Hematopoietic multipotent progenitor cell (in vitro differentiated cells): ENCODE measurements around the gene LRRC3. TPM values are rescaled to one million over a fixed set of nuclear protein-coding genes. Genes with fewer than 3 reads are reported as not detected.
"Not testable (repeated sequence)": the region's sequence is repeated elsewhere in the genome, so short reads cannot be mapped to it uniquely, and the experiment has no call there.

Experiments
- DNase-seq, 3 donors: peaks; one replicate each; pipeline ENCODE4 v3.0.0-alpha.2; 2011 to 2015; ENCODE audit warnings: low read depth in 2 of 3, low spot score in 2 of 3
- total RNA-seq: library from RNA; depleted of rRNA; stranded (reverse); fragments of >200 nt; gene quantifications from one replicate; pipeline ENCODE4 v1.2.3, GENCODE V29; 2012

Gene LRRC3
- total RNA-seq, 1 donor, result 1.1 TPM

DNA sequence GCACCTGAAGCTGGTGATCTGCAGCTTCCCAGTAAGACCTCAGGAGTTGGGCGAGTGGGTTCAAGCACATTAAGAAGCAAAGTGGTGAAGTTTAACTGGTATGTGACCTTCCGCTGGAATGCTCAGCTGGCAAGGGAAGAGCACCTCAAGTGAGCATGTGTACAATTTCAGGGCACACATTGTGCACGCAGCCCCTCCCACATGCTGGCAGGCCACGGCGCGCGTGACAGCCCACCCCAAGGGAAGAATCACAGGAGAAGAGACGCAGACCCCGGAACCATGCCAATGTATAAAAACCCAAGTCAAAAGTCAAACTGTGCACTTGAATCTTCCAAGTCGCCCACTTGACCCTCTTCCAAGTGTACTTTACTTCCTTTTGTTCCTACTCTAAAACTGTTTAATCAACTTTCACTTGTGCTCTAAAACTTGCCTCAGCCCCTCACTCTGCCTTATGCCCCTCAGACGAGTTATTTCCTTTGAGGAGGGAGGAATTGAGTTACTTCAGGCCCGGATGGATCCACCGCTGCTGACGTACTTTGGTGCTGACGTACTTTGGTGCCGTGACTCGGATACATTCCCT is 20.0 kb downstream of the LRRC3 start:
- DNase-seq, result no peak

DNA sequence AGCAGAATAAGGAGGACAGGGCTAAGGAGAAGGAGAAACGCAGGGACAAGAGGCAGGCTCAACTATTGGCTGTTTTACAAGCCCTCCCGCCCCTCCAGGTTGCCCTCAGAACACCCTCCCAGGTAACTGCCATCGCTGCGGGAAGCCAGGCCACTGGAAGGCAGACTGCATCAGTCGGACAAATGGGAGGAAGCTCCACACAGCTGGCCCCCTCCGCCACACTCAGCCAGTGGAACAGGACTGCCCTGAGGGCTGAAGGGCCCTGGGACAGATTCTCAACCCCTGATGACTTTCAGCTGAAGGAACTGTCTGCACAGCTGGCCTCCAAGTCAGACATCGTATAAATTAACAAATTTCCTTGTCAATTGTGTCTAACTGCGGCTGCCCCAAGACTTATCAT is 21.8 kb downstream of the LRRC3 start:
- no peak for DNase-seq

DNA sequence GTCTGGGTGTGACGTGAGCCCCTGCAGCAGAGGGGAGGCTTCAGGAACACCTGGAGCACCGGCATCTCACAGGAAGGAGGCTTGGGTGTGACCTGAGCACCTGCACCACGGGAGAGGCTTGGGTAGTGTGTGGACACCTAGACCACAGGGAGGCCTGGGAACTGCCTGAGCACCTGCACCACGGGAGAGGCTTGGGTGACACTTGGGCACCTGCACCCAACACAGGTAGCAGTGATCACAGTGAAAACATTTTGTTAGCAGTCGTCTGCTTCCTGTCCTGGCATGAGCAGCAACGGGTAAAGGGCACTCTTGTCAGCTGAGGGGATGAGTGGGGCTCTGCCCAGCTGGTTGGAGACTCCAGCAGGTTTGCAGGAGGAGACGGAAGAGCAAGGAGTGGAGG is 22.4 kb downstream of the LRRC3 start:
- no peak for DNase-seq

DNA sequence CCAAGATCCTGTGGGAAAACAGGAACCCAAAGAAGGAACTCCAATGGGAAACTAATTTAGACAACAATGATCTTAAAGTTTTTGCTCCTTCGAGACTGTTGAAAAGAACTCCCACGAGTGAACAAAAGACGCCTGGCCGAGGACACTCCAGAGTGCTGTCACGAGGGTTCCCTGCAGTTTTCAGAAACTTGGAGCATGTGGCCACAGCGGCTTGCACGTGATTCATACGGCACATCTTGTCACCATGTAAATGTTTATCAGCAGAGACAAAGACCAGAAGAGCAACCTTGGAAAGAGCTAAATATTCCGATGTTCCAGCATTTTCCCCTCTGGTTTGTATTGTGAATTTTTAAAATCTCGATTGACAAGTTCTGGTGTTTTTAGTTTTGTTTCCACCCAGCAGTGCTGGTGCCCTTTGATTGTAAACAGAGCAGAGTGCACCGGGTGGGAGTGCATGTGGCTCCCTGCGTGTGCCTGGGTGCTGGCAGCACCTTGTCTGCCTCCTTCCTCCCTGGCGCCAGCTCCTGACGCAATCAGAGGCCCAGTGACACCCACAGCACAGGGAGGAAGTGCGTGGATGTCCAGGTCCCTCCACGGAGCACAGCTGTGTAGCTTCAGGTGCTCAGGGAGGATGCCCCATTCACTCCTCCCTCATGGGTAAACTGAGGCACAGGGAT is 23.0 kb downstream of the LRRC3 start:
- DNase-seq, result no peak

DNA sequence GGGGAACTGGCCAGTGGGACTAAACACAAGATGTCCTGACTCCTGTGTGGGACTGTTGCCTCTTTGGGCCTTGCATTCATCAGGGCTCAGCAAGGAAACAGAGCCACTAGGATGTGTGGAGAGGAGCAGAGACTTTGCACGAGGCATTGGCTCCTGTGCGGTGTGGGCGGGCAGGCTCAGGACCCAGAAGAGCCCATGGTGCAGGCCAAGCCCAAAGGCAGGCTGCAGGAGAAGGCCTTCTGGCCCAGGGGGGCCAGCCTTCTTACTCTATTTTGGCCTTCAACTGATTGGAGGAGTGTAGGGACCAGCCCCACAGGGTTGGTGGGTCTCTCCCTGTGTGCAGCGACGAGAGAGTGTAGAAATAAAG is 23.5 kb downstream of the LRRC3 start:
- no peak for DNase-seq

DNA sequence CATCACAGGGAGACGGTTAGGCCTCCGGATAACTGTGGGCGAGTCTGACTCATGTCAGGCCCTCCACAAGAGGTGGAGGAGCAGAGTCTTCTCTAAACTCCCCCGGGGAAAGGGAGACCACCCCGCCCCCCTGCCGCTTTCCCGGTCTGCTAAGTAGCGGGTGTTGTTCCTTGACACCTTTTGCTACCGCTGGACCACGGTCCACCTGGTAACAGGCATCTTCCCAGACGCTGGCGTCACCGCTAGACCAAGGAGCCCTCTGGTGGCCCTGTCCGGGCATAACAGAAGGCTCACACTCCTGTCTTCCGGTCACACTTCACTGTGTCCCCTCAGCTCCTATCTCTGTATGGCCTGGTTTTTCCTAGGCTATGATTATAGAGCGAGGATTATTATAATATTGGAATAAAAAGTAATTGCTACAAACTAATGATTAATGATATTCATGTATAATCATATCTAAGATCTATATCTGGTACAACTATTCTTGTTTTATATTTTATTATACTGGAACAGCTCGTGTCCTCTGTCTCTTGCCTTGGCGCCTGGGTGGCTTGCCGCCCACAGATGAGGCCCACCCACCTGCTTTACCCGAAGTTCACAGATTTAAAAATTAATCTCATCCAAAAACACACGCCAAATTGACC is 24.4 kb downstream of the LRRC3 start:
- not testable (repeated sequence) for DNase-seq

DNA sequence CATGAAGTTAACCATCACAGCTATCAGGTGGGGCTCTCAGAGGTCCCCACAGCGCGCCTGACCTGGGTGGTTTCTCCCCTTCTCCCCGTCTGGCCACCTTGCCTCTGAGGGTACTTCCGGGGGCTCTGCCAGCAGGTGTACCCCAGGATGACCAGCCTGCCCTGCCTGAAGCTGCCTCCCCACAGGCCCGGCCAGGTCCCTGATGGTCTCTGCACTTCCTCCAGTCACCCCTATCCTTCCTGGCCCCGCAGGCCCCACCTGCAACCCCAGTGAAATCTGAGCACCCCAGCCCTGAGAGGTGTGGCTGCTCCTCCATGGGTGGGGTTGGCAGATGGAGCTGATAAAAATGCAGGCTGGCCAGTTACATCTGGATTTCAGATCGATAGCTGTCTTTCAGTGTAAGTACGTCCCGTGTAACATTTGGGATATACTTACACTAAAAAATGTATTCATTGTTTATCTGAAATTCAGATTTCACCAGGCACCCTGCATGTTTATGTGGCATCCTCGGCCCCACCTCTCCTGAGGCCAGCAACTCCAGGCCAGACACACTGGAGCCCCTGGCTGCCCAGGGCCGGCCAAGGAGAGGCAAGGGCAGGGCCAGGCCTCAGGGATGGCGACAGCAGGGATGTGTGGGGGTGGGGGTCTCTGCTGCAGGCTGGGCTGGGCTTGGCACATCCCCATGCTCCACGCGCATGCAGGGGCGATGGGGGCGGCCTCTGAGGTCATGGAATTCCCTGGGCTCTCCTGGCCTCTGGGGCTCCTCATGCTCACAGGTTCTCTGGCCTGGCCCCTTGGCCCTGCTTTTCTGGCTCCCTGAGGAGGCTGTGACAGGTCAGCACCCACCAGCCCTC is 25.1 kb downstream of the LRRC3 start:
- DNase-seq, result no peak

DNA sequence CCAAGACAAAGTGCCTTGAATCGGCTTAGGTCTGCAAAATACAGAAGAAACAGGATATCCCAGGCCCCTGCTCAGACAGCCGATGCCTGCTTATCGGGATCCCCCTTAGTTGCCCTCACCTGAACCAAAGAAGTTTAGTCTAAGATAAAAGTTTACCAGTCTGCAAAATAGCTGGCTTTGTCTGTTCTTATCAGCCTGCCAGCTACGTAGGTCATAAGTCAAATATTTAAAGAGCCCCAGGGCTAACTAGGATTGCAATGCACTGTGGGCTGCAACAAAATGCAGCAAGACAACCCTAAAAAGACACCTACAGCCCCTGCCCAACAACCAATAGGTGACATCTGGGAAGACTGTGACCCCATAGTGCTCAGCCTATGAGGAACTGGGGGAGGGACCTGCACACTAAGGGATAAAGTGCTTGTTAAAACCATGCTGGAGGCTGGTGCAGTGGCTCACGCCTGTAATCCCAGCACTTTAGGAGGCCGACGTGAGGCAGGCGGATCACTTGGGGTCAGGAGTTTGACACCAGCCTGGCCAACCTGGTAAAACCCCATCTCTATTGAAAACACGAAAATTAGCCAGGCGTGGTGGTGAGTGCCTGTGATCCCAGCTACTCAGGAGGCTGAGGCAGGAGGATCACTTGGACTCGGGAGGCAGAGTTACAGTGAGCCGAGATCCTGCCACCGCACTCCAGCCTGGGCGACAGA is 27.4 kb downstream of the LRRC3 start:
- no peak for DNase-seq

DNA sequence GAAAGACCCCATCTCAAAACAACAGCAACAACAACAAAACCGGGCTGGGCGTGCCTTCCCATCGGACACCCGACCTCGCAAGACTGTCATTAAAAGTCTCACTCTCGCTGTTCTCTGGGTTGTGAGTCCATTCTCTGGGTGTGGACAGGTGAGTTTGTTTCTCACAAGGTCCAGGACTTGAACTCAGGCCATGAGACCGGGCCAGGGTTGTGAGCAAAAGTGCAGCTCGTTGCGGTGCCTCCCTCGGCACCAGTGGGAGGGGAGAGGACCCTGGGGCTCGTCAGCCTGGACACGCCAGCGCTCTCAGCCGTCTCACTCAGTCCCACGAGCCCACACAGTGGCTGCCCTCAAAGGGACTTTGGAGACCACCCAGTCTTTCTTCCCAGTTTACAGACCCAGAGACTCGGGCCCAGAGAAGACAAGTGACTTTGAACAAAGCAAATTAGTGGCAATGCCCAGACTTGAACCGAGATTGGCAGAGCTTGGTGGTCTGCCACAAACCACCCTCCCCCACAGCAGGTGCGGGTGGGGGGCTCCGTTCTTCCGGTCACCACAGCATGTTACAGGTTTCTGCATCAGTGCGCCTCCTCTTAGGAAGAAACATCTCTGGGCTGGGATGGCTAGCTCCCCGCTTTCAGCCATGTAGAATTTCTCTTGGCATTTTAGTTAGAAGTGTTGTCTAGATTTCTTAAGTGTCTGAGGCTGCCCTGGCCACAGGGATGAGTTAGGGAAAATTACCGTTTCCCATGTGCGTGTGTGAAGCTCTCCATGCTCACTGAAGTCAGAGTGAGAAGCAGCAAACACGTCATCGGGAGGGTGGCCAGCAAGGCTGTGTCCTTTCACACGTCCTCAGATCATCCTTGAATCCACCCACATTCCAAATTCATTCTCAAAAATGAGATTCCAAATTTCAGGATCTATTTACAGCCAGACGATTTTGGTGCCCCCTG is 28.3 kb downstream of the LRRC3 start:
- DNase-seq, result no peak

DNA sequence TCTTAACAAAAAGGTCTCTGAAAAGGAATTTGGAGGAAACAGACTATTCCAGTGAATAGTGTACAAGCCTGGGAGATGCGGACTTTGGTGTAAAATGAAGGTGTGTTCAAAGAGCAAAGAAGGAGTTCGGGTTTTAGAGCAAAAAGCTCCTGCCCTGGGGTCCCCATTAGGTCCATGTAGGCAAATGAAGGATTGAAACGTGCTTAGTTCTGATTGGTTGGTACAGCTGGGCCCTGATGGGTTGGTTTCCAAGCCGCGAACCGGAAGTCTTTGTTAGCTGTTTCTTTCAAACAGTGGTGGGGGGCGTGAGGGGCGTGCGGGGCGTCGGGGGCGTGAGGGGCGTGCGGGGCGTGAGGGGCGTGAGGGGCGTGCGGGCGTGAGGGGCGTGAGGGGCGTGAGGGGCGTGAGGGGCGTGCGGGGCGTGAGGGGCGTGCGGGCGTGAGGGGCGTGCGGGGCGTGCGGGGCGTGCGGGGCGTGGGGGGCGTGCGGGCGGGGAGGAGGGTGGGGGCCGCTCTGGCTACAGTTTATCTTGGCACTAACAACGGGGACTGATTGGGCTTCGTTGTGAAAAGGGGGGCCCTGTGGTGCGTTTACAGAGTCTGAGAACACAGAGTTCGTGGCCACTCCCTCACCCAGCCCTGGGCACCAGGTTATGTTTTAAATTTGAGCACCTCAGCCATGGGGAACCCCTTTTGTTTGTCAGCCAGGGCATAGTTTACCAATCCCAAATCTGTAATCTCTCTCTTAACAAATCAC is 29.4 kb downstream of the LRRC3 start:
- no peak for DNase-seq

DNA sequence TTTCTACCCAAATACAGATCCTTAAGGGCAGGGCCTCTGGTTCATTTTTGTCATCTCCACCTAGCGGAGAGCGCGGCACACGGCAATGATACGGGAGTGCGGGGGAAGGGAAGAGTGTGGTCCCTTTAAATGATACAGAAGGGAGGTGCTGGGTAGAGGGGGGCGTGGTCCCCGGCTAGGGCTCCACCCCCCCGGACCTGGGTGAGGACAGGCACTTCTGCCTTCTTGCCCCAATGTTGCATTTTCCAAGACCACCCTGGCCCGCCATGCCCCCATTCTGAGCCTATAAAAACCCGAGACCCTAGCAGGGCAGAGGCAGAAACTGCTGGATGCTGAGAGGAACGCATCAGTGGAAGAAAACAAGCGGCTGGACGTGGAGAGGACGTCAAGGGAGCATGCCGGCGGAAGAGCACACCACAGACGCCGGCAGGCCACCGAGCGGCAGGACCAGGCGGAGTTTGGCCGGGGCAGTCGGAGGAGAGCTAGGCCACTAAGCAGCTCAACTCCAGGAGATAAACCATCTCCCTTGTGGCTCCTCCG is 30.0 kb downstream of the LRRC3 start:
- DNase-seq, result peak in 2 of 3 donors; percentile 24 to 31

DNA sequence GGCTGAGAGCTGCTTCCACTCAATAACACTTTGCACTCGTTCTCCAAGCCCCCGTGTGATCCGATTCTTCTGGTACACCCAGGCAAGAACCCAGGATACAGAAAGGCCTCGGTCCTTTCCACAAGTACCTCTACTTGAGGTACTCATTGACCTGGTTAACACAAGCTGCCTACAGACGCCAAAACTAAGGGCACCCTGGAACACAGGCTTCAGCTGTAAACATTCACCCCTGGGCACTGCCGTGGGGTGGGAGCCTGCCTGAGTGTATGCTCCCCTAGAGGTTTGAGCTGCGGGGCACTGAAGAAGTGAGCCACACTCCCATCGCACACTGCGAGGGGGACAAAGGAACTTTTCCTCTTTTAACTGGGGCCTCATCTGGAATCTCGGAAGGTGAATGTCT is 30.5 kb downstream of the LRRC3 start:
- no peak for DNase-seq

DNA sequence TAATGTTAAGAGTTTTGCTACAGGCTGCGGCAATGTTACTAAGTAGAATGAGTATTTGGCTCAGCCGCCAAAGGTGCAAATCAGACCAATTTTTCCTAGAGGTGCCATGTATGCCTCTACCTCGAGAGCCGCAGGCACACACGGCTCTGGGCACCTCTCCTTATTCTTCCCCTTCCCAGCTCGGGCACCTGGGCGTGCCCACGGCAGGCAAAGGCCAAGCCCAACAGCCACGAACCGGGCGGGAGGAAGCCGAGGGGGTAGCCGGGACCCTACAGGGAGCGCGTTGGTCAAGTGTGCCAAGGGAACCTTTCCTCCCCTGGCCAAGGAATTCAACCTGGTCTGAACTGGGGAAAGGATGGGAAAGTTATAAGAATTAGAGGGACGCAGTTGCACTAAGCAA is 31.0 kb downstream of the LRRC3 start:
- DNase-seq, result no peak

DNA sequence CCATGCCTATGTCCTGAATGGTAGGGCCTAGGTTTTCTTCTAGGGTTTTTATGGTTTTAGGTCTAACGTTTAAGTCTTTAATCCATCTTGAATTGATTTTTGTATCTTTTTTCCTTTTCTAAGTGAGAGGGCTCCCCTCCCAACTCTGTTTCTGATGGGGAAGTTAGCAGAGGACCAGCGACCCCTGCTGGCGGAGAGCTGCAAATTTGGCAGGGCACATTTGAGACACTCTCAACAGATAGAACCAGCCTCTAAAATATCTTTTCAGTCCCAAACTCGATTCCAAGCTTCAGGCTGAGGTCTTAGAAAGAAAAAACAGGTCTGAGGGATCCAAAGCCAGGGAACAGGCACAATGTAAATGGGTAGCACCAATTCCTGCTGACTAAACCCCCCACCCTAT is 32.5 kb downstream of the LRRC3 start:
- peak in 1 of 3 donors; percentile 14 for DNase-seq

DNA sequence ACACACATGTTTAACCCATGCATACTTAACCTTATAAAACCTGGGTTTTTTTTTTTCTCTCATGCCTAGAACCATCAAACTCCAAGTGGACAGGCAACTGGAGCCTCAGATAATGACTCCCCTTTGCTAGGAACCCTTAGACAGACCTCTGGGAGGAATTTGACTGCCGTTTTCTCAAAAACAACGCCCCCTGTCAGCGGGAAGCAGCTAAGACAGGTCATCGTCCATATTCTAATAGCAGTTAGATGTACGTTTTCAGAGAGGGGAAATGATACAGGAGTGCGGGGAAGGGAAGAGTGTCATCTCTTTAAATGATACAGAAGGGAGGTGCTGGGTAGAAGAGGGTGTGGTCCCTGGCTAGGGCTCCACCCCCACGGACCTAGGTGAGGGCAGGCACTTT is 34.7 kb downstream of the LRRC3 start:
- no peak for DNase-seq

DNA sequence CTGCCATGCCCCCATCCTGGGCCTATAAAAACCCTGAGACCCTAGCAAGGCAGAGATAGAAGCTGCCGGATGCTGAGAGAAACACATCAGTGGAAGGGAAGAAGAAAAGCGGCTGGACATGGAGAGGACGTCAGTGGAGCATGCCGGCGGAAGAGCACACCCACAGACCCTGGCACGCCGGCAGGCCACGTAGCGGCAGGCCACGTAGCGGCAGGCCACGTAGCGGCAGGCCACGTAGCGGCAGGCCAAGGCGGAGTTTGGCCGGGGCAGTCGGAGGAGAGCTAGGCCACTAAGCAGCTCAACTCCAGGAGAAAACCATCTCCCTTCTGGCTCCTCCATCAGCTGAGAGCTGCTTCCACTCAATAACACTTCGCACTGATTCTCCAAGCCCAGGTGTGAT is 35.1 kb downstream of the LRRC3 start:
- no peak for DNase-seq

DNA sequence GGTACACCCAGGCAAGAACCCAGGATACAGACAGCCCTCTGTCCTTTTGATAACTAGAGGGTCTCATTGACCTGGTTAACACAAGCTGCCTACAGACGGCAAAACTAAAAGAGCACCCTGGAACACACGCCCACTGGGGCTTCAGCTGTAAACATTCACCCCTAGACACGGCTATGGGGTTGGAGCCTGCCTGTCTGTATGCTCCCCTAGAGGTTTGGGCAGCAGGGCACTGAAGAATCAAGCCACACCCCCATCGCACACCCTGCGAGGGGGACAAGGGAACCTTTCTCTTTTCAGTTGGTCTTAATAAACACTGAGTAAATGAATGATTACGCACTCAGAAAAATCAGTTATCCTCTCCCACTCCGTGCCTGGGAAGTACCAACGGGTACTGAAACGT is 35.5 kb downstream of the LRRC3 start:
- no peak for DNase-seq

DNA sequence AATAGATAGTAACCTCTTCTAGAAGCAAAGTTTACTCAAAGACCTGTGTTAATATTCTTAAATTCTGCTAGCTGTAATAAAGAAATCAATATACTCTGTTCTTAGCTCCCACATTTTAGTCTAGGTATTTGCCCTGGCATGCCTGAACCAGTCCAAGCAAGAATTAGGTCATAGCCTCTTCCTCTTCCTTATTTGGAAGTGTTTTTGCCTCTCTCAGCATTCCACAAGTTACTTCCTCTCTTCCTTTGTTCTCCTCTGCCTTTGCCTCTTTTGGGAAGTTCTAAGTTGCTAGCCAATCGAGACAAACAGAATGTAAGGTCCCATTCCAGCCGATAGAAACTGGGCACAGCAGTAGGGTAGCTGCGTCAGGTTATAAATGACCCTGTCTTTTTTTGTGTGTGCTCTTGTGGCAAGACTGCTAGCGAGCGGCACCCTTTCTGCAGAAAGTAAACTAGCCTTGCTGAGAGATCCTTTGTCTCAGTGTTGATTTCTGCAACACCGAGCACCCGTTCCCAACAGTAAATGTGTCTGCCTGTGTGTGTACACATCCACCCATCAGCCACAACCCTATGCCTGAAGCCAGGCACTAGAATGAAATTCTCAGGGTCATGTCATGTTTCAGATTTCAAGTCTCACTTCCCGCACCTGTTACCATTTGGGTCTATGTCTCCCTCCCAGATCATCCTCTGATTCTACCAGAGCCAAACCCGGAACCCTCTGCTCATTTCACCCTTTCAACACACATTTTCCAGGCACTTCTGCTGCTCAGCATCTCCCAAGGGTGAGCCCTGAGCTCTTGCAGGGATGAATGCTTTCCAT is 37.5 kb downstream of the LRRC3 start:
- no peak for DNase-seq
